Loucy (cell line): ENCODE data around the gene ACP7.

ENCODE experiments used
- H2AFZ ChIP-seq: fragments of 200-600 bp; sonication (generic); 2 replicates; pipeline ENCODE4 v1.6.0; 2016; ENCODE audit warnings: antibody characterized with exemption, mild to moderate bottlenecking, low read length, moderate library complexity
- H3F3A ChIP-seq: fragments of 200-600 bp; 2 replicates; pipeline ENCODE4 v1.6.0; 2016; ENCODE audit warnings: antibody characterized with exemption, low read depth, mild to moderate bottlenecking
- H3K27me3 ChIP-seq: fragments of 200-600 bp; sonication (generic); 2 replicates; pipeline ENCODE4 v1.6.1; 2014; ENCODE audit warnings: low read length, mild to moderate bottlenecking; ENCODE audit not compliant: insufficient read depth, poor library complexity, severe bottlenecking
- H3K36me3 ChIP-seq: fragments of 200-600 bp; sonication (generic); 2 replicates; pipeline ENCODE4 v1.6.1; 2016; ENCODE audit warnings: low read length; ENCODE audit not compliant: insufficient read depth
- H3K4me1 ChIP-seq: fragments of 200-600 bp; sonication (generic); 2 replicates; pipeline ENCODE4 v1.5.1; 2014; ENCODE audit warnings: low read length, mild to moderate bottlenecking; ENCODE audit not compliant: insufficient read depth, poor library complexity, severe bottlenecking
- H3K4me2 ChIP-seq: fragments of 200-600 bp; sonication (generic); 2 replicates; pipeline ENCODE4 v1.6.0; 2014; ENCODE audit warnings: antibody characterized with exemption, low read length, low read depth, mild to moderate bottlenecking; ENCODE audit not compliant: poor library complexity, severe bottlenecking
- H3K4me3 ChIP-seq: fragments of 200-600 bp; sonication (generic); 2 replicates; pipeline ENCODE4 v1.5.1; 2014; ENCODE audit warnings: low read length, mild to moderate bottlenecking, mixed read lengths; ENCODE audit not compliant: poor library complexity, severe bottlenecking
- H3K79me2 ChIP-seq: fragments of 200-600 bp; sonication (generic); 2 replicates; pipeline ENCODE4 v1.6.1; 2014; ENCODE audit warnings: low read length; ENCODE audit not compliant: insufficient read depth
- H3K9ac ChIP-seq: fragments of 200-600 bp; sonication (generic); 2 replicates; pipeline ENCODE4 v1.6.0; 2014; ENCODE audit warnings: mild to moderate bottlenecking, low read depth, low read length, moderate library complexity; ENCODE audit not compliant: poor library complexity, severe bottlenecking
- H3K9me2 ChIP-seq: fragments of 200-600 bp; sonication (generic); replicated peaks from 2 replicates; pipeline ENCODE4 v1.6.1; 2016; ENCODE audit warnings: low read depth, low read length, mixed read lengths
- H3K9me3 ChIP-seq: fragments of 200-600 bp; sonication (generic); 2 replicates; pipeline ENCODE4 v1.6.1; 2014; ENCODE audit warnings: mild to moderate bottlenecking, antibody characterized with exemption, low read length, low read depth; ENCODE audit not compliant: insufficient read depth
- H4K20me1 ChIP-seq: fragments of 200-600 bp; sonication (generic); 2 replicates; pipeline ENCODE4 v1.6.0; 2014; ENCODE audit warnings: antibody characterized with exemption, low read length, mild to moderate bottlenecking; ENCODE audit not compliant: insufficient read depth, poor library complexity, severe bottlenecking
- EZH2phosphoT487 ChIP-seq: fragments of 200-600 bp; IDR thresholded peaks from 2 replicates; pipeline ENCODE4 v1.6.1; 2018; ENCODE audit warnings: antibody characterized with exemption, mild to moderate bottlenecking, moderate library complexity, borderline replicate concordance
- TF ChIP-seq, protein P1 (sequence below): fragments of 200-600 bp; sonication (generic); conservative IDR thresholded peaks from 2 replicates; pipeline ENCODE4 v1.5.1; 2014; ENCODE audit warnings: mild to moderate bottlenecking, antibody characterized with exemption, low read length

Gene ACP7

DNA sequence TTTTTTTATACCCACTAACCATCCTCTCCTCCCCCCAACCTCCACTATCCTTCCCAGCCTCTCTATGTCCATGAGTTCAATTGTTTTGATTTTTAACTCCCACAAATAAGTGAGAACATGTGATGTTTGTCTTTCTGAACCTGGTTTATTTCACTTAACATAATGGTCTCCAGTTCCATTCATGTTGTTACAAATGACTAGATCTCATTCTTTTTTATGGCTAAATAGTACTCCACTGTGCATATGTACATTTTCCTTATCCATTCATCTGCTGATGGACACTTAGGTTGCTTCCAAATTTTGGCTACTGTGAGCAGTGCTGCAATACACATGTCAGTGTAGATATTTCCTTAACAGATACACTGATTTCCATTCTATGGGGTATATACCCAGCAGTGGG, 24.9 kb upstream of the ACP7 start:
- no peak overlapping the region for H3K9ac ChIP-seq
- TF ChIP-seq, protein P1, sequence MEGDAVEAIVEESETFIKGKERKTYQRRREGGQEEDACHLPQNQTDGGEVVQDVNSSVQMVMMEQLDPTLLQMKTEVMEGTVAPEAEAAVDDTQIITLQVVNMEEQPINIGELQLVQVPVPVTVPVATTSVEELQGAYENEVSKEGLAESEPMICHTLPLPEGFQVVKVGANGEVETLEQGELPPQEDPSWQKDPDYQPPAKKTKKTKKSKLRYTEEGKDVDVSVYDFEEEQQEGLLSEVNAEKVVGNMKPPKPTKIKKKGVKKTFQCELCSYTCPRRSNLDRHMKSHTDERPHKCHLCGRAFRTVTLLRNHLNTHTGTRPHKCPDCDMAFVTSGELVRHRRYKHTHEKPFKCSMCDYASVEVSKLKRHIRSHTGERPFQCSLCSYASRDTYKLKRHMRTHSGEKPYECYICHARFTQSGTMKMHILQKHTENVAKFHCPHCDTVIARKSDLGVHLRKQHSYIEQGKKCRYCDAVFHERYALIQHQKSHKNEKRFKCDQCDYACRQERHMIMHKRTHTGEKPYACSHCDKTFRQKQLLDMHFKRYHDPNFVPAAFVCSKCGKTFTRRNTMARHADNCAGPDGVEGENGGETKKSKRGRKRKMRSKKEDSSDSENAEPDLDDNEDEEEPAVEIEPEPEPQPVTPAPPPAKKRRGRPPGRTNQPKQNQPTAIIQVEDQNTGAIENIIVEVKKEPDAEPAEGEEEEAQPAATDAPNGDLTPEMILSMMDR = no peak
- TF ChIP-seq EZH2phosphoT487 = no peak
- H3K4me2 ChIP-seq = no peak overlapping the region
- H3K79me2 ChIP-seq = no peaks in the 10 kb centered on the region
- H3K27me3 ChIP-seq = no peaks in the 10 kb centered on the region
- no peak overlapping the region for H3K4me3 ChIP-seq
- no peak overlapping the region for H2AFZ ChIP-seq
- H3K9me3 ChIP-seq = no peaks in the 10 kb centered on the region
- no peaks in the 10 kb centered on the region for H4K20me1 ChIP-seq
- no peaks in the 10 kb centered on the region for H3K36me3 ChIP-seq
- peaks cover 12% of the 10 kb centered on the region for H3K4me1 ChIP-seq
- H3F3A ChIP-seq = peaks cover 3% of the 10 kb centered on the region; the same call in 1 of the 2 replicates
- H3K9me2 ChIP-seq = no peaks in the 10 kb centered on the region

DNA sequence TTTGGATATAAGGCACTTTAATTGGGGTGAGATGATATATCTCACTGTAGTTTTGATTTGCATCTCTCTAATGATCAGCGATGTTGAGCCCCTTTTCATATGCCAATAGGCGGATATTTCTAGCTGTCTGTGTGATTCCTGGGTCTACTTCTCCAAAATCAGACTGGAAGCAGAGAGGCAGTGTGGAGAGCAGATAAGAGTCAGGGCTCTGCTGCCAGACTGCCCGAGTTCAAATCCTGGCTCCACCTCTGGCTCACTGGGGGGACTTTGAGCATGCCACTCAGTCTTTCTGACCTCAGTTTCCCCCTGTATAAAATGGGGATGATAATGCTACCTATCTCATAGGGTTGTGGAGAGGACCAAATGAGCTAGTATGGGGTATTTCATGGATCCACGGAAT, 24.0 kb upstream of the ACP7 start:
- no peak overlapping the region for H3K4me2 ChIP-seq
- peaks cover 3% of the 10 kb centered on the region; the same call in 1 of the 2 replicates for H3F3A ChIP-seq
- H3K79me2 ChIP-seq = no peaks in the 10 kb centered on the region
- no peaks in the 10 kb centered on the region for H3K9me2 ChIP-seq
- no peak overlapping the region for H3K9ac ChIP-seq
- no peaks in the 10 kb centered on the region for H3K9me3 ChIP-seq
- H3K36me3 ChIP-seq = no peaks in the 10 kb centered on the region
- H2AFZ ChIP-seq = no peak overlapping the region
- no peak overlapping the region for H3K4me3 ChIP-seq
- no peaks in the 10 kb centered on the region for H4K20me1 ChIP-seq
- H3K4me1 ChIP-seq = peaks cover 12% of the 10 kb centered on the region
- no peak for TF ChIP-seq EZH2phosphoT487
- TF ChIP-seq, protein P1 = no peak
- no peaks in the 10 kb centered on the region for H3K27me3 ChIP-seq

DNA sequence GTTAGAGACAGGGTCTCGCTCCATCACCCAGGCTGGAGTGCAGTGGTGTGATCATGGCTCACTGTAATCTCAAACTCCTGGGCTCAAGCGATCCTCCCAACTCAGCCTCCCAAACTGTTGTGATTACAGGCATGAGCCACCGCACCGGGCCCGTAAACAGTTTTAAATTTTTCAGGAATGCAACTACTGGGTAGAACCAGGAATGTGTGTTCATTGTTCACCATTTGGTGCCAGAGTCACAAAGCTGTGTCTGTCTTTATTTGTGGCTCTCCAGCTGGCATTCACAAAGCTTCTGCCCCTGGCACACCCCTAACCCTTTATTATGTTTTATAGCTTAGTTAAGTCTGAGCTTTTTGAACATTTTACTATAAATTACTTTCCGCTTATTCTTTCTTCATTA, 19.8 kb upstream of the ACP7 start:
- no peaks in the 10 kb centered on the region for H3K9me2 ChIP-seq
- H3K9me3 ChIP-seq = no peaks in the 10 kb centered on the region
- TF ChIP-seq, protein P1 = no peak
- no peak for TF ChIP-seq EZH2phosphoT487
- H2AFZ ChIP-seq = no peak overlapping the region
- H4K20me1 ChIP-seq = no peaks in the 10 kb centered on the region
- peaks cover 12% of the 10 kb centered on the region for H3K4me1 ChIP-seq
- no peaks in the 10 kb centered on the region for H3K27me3 ChIP-seq
- H3K36me3 ChIP-seq = no peaks in the 10 kb centered on the region
- no peak overlapping the region for H3K4me3 ChIP-seq
- peaks cover 3% of the 10 kb centered on the region; the same call in 1 of the 2 replicates for H3F3A ChIP-seq
- no peaks in the 10 kb centered on the region for H3K79me2 ChIP-seq
- H3K9ac ChIP-seq = no peak overlapping the region
- H3K4me2 ChIP-seq = no peak overlapping the region
